DMS114 treated with DMSO at 0.1 percent for 48 hours (cell line): Measurements from ENCODE around the gene DKKL1.

Source experiments
- DNase-seq: peaks from one replicate; lab custom pipeline; 2025; ENCODE audit not compliant: unreplicated experiment; lab: John Stamatoyannopoulos, UW

The DKKL1 gene

GRCh38 chr19:49395581-49396407, 32.1 kb downstream of the DKKL1 start:
- DNase-seq, result no peak

GRCh38 chr19:49396738-49397505, 33.2 kb downstream of the DKKL1 start:
- no peak for DNase-seq

- no peak for DNase-seq
Measured at GRCh38 chr19:49398001-49398615, 34.4 kb downstream of the DKKL1 start.

- no peak for DNase-seq
Measured at GRCh38 chr19:49398931-49399330, 35.3 kb downstream of the DKKL1 start.

- DNase-seq, result no peak
Measured at GRCh38 chr19:49400029-49400428, 36.4 kb downstream of the DKKL1 start.

- no peak for DNase-seq
Measured at GRCh38 chr19:49403404-49404187, 39.9 kb downstream of the DKKL1 start.

GRCh38 chr19:49407079-49407478, 43.4 kb downstream of the DKKL1 start:
- DNase-seq, result no peak

GRCh38 chr19:49407482-49408015, 43.9 kb downstream of the DKKL1 start:
- no peak for DNase-seq

- DNase-seq, result no peak
Measured at GRCh38 chr19:49408816-49409440, 45.3 kb downstream of the DKKL1 start.

- DNase-seq, result no peak
Measured at GRCh38 chr19:49409441-49410029, 45.9 kb downstream of the DKKL1 start.

GRCh38 chr19:49411681-49412326, 48.1 kb downstream of the DKKL1 start:
- DNase-seq, result no peak

- DNase-seq, result no peak
Measured at GRCh38 chr19:49413348-49413747, 49.7 kb downstream of the DKKL1 start.

- no peak for DNase-seq
Measured at GRCh38 chr19:49414256-49414655, 50.6 kb downstream of the DKKL1 start.

GRCh38 chr19:49415102-49415809, 51.6 kb downstream of the DKKL1 start:
- DNase-seq, result no peak

- no peak for DNase-seq
Measured at GRCh38 chr19:49415810-49416200, 52.1 kb downstream of the DKKL1 start.

GRCh38 chr19:49417088-49417487, 53.4 kb downstream of the DKKL1 start:
- no peak for DNase-seq

- no peak for DNase-seq
Measured at GRCh38 chr19:49418511-49418910, 54.8 kb downstream of the DKKL1 start.

- DNase-seq, result no peak
Measured at GRCh38 chr19:49419173-49419572, 55.5 kb downstream of the DKKL1 start.

- no peak for DNase-seq
Measured at GRCh38 chr19:49420227-49420626, 56.5 kb downstream of the DKKL1 start.
